ENCODE data around the gene CCNF.

CCNF gene

GRCh38 chr16:2500918-2501750, 71.9 kb downstream of the CCNF start:
- TF ChIP-seq MYC (IDR thresholded peaks at IDR 0.05; ENCODE audit: low read depth, low read length): peak; percentile 52; the same call in 1 of the 2 replicates
- no peak for TF ChIP-seq POLR2A (IDR thresholded peaks at IDR 0.05; ENCODE audit: extremely low read depth, insufficient read length)
- TF ChIP-seq CTCF (IDR thresholded peaks at IDR 0.05; ENCODE audit: low read depth, low read length): peak; percentile 91
- TF ChIP-seq MAX (IDR thresholded peaks at IDR 0.05; ENCODE audit: low read depth, low read length): 0 out of 2 replicates have a peak, but pooled peaks have one; percentile 34
- H3K4me3 ChIP-seq (ENCODE audit: low read depth, low read length): no peak overlapping the region
- peak; percentile 84 for DNase-seq (ENCODE audit: low read depth)

GRCh38 chr16:2501946-2502895, 73.0 kb downstream of the CCNF start:
- TF ChIP-seq MYC (IDR thresholded peaks at IDR 0.05; ENCODE audit: low read depth, low read length) (no peak), CTCF (IDR thresholded peaks at IDR 0.05; ENCODE audit: low read depth, low read length) (no peak), POLR2A (IDR thresholded peaks at IDR 0.05; ENCODE audit: extremely low read depth, insufficient read length) (no peak), MAX (IDR thresholded peaks at IDR 0.05; ENCODE audit: low read depth, low read length) (no peak)
- DNase-seq (ENCODE audit: low read depth): no peak
- no peak overlapping the region for H3K4me3 ChIP-seq (ENCODE audit: low read depth, low read length)

GRCh38 chr16:2505695-2506094, 76.4 kb downstream of the CCNF start:
- no peak overlapping the region for H3K4me3 ChIP-seq (ENCODE audit: low read depth, low read length)
- TF ChIP-seq POLR2A (IDR thresholded peaks at IDR 0.05; ENCODE audit: extremely low read depth, insufficient read length): no peak
- TF ChIP-seq CTCF (IDR thresholded peaks at IDR 0.05; ENCODE audit: low read depth, low read length): no peak
- no peak for TF ChIP-seq MAX (IDR thresholded peaks at IDR 0.05; ENCODE audit: low read depth, low read length)
- no peak for TF ChIP-seq MYC (IDR thresholded peaks at IDR 0.05; ENCODE audit: low read depth, low read length)
- no peak for DNase-seq (ENCODE audit: low read depth)

- no peak for DNase-seq (ENCODE audit: low read depth)
- H3K4me3 ChIP-seq (ENCODE audit: low read depth, low read length): no peak overlapping the region
- TF ChIP-seq MAX (IDR thresholded peaks at IDR 0.05; ENCODE audit: low read depth, low read length): no peak
- no peak for TF ChIP-seq MYC (IDR thresholded peaks at IDR 0.05; ENCODE audit: low read depth, low read length)
- no peak for TF ChIP-seq POLR2A (IDR thresholded peaks at IDR 0.05; ENCODE audit: extremely low read depth, insufficient read length)
- TF ChIP-seq CTCF (IDR thresholded peaks at IDR 0.05; ENCODE audit: low read depth, low read length): no peak
Observed at GRCh38 chr16:2507052-2507659, 77.9 kb downstream of the CCNF start.

- TF ChIP-seq MYC (IDR thresholded peaks at IDR 0.05; ENCODE audit: low read depth, low read length): no peak
- no peak for TF ChIP-seq POLR2A (IDR thresholded peaks at IDR 0.05; ENCODE audit: extremely low read depth, insufficient read length)
- TF ChIP-seq CTCF (IDR thresholded peaks at IDR 0.05; ENCODE audit: low read depth, low read length): no peak
- TF ChIP-seq MAX (IDR thresholded peaks at IDR 0.05; ENCODE audit: low read depth, low read length): no peak
- DNase-seq (ENCODE audit: low read depth): no peak
- no peak overlapping the region for H3K4me3 ChIP-seq (ENCODE audit: low read depth, low read length)
Observed at GRCh38 chr16:2507665-2508064, 78.4 kb downstream of the CCNF start.
